22Rv1 (cell line): ENCODE measurements around the gene DBN1.

Experiments used
- ZFX ChIP-seq: fragments of 450-650 bp; IDR thresholded peaks from 2 replicates; pipeline ENCODE4 v1.6.1; 2017; ENCODE audit warnings: antibody characterized with exemption, borderline replicate concordance
- TF ChIP-seq, protein P1 (sequence below): fragments of 450-650 bp; IDR thresholded peaks from 2 replicates; pipeline ENCODE4 v1.5.1; 2017; ENCODE audit warnings: mild to moderate bottlenecking

DNA sequence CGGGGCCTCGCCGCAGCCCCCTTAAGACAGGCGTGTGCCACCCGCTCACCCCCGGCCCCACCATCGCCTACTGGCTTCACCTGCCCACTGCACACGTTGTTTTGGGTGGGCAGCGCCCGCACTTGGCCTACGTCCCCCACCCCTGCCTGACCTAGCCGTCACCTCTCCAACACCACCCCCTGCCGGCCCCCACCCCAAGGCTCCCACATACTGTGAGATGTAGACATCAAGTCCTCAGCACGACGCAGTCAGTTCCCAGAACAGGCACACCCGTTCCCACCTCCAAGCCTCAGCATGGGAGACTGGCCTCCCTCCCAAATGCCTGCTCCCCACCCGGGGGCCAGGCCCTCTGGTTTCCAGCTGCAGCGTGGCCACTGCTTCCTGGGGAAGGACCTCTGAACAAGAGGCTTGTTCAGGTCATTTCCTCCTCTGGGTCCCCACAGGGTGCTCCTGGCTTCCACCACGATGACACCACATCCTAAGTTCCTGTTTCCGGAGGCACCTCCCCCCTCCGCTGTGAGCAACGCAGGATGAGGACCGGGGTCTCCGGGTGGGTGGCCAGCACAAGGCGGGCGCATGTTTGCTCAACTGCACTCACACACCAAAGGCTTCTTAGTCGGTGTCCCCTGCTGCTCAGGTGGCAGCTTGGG is 11.3 kb downstream of the DBN1 start:
- TF ChIP-seq, protein P1, sequence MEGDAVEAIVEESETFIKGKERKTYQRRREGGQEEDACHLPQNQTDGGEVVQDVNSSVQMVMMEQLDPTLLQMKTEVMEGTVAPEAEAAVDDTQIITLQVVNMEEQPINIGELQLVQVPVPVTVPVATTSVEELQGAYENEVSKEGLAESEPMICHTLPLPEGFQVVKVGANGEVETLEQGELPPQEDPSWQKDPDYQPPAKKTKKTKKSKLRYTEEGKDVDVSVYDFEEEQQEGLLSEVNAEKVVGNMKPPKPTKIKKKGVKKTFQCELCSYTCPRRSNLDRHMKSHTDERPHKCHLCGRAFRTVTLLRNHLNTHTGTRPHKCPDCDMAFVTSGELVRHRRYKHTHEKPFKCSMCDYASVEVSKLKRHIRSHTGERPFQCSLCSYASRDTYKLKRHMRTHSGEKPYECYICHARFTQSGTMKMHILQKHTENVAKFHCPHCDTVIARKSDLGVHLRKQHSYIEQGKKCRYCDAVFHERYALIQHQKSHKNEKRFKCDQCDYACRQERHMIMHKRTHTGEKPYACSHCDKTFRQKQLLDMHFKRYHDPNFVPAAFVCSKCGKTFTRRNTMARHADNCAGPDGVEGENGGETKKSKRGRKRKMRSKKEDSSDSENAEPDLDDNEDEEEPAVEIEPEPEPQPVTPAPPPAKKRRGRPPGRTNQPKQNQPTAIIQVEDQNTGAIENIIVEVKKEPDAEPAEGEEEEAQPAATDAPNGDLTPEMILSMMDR: no peak
- TF ChIP-seq ZFX: no peak
